ENCODE measurements around the gene FITM1. TPM values are rescaled to one million over a fixed set of nuclear protein-coding genes. Genes with fewer than 3 reads are reported as not detected.

The FITM1 gene
- total and polyA plus RNA-seq, 2 experiments from 2014 or later = 0.53 TPM; not detected in 1

DNA sequence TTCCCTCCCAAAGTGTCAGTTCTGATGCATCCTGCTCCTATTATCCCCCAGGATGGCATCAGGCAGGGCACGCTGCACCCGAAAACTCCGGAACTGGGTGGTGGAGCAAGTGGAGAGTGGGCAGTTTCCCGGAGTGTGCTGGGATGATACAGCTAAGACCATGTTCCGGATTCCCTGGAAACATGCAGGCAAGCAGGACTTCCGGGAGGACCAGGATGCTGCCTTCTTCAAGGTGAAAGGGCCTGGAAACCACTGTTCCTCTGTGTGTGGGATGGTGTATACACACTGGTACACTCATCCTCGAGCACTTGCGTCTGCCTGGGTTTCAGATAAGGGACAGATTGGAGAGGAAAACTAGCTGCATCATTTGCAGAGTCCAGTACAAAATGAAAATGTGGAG lies 31.6 kb downstream of the FITM1 start:
- Histone ChIP-seq H3K27ac (ENCODE audit: low read depth) (no peak overlapping the region), H3K4me2 (no peak overlapping the region), H3K36me3 (ENCODE audit: insufficient read depth) (0 out of 2 replicates have a peak, but pooled peaks cover 5% of the 10 kb centered on the region), H3K4me1 (ENCODE audit: insufficient read depth) (peaks cover 11% of the 10 kb centered on the region), H3F3A (replicated peaks; ENCODE audit: low read depth) (peaks cover 12% of the 10 kb centered on the region; the same call in 1 of the 2 replicates), H3K27me3 (ENCODE audit: insufficient read depth) (no peaks in the 10 kb centered on the region), H2AFZ (no peak overlapping the region), H3K4me3 (no peak overlapping the region), H3K9me2 (ENCODE audit: insufficient read depth) (no peaks in the 10 kb centered on the region), H4K20me1 (replicated peaks; ENCODE audit: insufficient read depth) (peaks cover 3% of the 10 kb centered on the region; the same call in 1 of the 2 replicates), H3K79me2 (replicated peaks; ENCODE audit: insufficient read depth) (no peaks in the 10 kb centered on the region)
- ATAC-seq = no peak
- H3K27me3 Mint-ChIP-seq (ENCODE audit: insufficient read depth, low read depth, poor library complexity) = peaks cover 4% of the 10 kb centered on the region
- peak overlapping the region; percentile 69 for H3K4me3 Mint-ChIP-seq
- no peak overlapping the region for H3K27ac Mint-ChIP-seq
- DNase-seq (ENCODE audit: low spot score) = no peak
- peaks cover 9% of the 10 kb centered on the region for H3K4me1 Mint-ChIP-seq
- no peaks in the 10 kb centered on the region for H3K9me3 Mint-ChIP-seq
- TF ChIP-seq CREB1 (CRISPR knock-in tag; IDR thresholded peaks at IDR 0.05; ENCODE audit: low read depth) (no peak), STAT1 (IDR thresholded peaks at IDR 0.05; ENCODE audit: unreplicated experiment) (no peak), NANOG (IDR thresholded peaks at IDR 0.05; ENCODE audit: borderline replicate concordance) (no peak), ZNF331 (CRISPR knock-in tag; IDR thresholded peaks at IDR 0.05; ENCODE audit: low read depth) (no peak), ZNF114 (CRISPR knock-in tag; IDR thresholded peaks at IDR 0.05) (no peak), POLR2AphosphoS5 (IDR thresholded peaks at IDR 0.05; ENCODE audit: low read depth) (no peak), EZH2 (IDR thresholded peaks at IDR 0.05; ENCODE audit: low read depth, unreplicated experiment) (no peak), EZH2phosphoT487 (IDR thresholded peaks at IDR 0.05; ENCODE audit: unreplicated experiment) (no peak), JUNB (IDR thresholded peaks at IDR 0.05; ENCODE audit: unreplicated experiment) (no peak)
- TF ChIP-seq, protein P1, sequence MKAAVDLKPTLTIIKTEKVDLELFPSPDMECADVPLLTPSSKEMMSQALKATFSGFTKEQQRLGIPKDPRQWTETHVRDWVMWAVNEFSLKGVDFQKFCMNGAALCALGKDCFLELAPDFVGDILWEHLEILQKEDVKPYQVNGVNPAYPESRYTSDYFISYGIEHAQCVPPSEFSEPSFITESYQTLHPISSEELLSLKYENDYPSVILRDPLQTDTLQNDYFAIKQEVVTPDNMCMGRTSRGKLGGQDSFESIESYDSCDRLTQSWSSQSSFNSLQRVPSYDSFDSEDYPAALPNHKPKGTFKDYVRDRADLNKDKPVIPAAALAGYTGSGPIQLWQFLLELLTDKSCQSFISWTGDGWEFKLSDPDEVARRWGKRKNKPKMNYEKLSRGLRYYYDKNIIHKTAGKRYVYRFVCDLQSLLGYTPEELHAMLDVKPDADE (IDR thresholded peaks at IDR 0.05) = no peak
- TF ChIP-seq, protein P2, sequence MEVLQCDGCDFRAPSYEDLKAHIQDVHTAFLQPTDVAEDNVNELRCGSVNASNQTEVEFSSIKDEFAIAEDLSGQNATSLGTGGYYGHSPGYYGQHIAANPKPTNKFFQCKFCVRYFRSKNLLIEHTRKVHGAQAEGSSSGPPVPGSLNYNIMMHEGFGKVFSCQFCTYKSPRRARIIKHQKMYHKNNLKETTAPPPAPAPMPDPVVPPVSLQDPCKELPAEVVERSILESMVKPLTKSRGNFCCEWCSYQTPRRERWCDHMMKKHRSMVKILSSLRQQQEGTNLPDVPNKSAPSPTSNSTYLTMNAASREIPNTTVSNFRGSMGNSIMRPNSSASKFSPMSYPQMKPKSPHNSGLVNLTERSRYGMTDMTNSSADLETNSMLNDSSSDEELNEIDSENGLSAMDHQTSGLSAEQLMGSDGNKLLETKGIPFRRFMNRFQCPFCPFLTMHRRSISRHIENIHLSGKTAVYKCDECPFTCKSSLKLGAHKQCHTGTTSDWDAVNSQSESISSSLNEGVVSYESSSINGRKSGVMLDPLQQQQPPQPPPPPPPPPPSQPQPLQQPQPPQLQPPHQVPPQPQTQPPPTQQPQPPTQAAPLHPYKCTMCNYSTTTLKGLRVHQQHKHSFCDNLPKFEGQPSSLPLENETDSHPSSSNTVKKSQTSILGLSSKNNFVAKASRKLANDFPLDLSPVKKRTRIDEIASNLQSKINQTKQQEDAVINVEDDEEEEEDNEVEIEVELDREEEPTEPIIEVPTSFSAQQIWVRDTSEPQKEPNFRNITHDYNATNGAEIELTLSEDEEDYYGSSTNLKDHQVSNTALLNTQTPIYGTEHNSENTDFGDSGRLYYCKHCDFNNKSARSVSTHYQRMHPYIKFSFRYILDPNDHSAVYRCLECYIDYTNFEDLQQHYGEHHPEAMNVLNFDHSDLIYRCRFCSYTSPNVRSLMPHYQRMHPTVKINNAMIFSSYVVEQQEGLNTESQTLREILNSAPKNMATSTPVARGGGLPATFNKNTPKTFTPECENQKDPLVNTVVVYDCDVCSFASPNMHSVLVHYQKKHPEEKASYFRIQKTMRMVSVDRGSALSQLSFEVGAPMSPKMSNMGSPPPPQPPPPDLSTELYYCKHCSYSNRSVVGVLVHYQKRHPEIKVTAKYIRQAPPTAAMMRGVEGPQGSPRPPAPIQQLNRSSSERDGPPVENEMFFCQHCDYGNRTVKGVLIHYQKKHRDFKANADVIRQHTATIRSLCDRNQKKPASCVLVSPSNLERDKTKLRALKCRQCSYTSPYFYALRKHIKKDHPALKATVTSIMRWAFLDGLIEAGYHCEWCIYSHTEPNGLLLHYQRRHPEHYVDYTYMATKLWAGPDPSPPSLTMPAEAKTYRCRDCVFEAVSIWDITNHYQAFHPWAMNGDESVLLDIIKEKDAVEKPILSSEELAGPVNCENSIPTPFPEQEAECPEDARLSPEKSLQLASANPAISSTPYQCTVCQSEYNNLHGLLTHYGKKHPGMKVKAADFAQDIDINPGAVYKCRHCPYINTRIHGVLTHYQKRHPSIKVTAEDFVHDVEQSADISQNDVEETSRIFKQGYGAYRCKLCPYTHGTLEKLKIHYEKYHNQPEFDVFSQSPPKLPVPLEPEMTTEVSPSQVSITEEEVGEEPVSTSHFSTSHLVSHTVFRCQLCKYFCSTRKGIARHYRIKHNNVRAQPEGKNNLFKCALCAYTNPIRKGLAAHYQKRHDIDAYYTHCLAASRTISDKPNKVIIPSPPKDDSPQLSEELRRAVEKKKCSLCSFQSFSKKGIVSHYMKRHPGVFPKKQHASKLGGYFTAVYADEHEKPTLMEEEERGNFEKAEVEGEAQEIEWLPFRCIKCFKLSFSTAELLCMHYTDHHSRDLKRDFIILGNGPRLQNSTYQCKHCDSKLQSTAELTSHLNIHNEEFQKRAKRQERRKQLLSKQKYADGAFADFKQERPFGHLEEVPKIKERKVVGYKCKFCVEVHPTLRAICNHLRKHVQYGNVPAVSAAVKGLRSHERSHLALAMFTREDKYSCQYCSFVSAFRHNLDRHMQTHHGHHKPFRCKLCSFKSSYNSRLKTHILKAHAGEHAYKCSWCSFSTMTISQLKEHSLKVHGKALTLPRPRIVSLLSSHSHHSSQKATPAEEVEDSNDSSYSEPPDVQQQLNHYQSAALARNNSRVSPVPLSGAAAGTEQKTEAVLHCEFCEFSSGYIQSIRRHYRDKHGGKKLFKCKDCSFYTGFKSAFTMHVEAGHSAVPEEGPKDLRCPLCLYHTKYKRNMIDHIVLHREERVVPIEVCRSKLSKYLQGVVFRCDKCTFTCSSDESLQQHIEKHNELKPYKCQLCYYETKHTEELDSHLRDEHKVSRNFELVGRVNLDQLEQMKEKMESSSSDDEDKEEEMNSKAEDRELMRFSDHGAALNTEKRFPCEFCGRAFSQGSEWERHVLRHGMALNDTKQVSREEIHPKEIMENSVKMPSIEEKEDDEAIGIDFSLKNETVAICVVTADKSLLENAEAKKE (CRISPR knock-in tag; IDR thresholded peaks at IDR 0.05) = no peak
- TF ChIP-seq, protein P3, sequence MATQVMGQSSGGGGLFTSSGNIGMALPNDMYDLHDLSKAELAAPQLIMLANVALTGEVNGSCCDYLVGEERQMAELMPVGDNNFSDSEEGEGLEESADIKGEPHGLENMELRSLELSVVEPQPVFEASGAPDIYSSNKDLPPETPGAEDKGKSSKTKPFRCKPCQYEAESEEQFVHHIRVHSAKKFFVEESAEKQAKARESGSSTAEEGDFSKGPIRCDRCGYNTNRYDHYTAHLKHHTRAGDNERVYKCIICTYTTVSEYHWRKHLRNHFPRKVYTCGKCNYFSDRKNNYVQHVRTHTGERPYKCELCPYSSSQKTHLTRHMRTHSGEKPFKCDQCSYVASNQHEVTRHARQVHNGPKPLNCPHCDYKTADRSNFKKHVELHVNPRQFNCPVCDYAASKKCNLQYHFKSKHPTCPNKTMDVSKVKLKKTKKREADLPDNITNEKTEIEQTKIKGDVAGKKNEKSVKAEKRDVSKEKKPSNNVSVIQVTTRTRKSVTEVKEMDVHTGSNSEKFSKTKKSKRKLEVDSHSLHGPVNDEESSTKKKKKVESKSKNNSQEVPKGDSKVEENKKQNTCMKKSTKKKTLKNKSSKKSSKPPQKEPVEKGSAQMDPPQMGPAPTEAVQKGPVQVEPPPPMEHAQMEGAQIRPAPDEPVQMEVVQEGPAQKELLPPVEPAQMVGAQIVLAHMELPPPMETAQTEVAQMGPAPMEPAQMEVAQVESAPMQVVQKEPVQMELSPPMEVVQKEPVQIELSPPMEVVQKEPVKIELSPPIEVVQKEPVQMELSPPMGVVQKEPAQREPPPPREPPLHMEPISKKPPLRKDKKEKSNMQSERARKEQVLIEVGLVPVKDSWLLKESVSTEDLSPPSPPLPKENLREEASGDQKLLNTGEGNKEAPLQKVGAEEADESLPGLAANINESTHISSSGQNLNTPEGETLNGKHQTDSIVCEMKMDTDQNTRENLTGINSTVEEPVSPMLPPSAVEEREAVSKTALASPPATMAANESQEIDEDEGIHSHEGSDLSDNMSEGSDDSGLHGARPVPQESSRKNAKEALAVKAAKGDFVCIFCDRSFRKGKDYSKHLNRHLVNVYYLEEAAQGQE (IDR thresholded peaks at IDR 0.05; ENCODE audit: unreplicated experiment) = no peak
- TF ChIP-seq, protein P4, sequence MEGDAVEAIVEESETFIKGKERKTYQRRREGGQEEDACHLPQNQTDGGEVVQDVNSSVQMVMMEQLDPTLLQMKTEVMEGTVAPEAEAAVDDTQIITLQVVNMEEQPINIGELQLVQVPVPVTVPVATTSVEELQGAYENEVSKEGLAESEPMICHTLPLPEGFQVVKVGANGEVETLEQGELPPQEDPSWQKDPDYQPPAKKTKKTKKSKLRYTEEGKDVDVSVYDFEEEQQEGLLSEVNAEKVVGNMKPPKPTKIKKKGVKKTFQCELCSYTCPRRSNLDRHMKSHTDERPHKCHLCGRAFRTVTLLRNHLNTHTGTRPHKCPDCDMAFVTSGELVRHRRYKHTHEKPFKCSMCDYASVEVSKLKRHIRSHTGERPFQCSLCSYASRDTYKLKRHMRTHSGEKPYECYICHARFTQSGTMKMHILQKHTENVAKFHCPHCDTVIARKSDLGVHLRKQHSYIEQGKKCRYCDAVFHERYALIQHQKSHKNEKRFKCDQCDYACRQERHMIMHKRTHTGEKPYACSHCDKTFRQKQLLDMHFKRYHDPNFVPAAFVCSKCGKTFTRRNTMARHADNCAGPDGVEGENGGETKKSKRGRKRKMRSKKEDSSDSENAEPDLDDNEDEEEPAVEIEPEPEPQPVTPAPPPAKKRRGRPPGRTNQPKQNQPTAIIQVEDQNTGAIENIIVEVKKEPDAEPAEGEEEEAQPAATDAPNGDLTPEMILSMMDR (conservative IDR thresholded peaks at IDR 0.05; ENCODE audit: low read depth in 2 of 2) = no peak
- H3K36me3 Mint-ChIP-seq (ENCODE audit: low read depth) = peaks cover 55% of the 10 kb centered on the region
